ENCODE data around the gene CD38. TPM values are rescaled to one million over a fixed set of nuclear protein-coding genes. Genes with fewer than 3 reads are reported as not detected.

Gene CD38
- total and polyA plus RNA-seq, 2 of the 13 experiments (the other 11 are each of a cell fraction or from before 2014, with no cell fraction given): not detected

- Histone ChIP-seq H3K9ac (ENCODE audit: insufficient read depth, low read depth, low read length) (no peak overlapping the region), H3K36me3 (replicated peaks in 1 of 2; ENCODE audit: control insufficient read depth in 1 of 2, insufficient read depth in 2 of 2, low read length in 2 of 2) (no peaks in the 10 kb centered on the region), H3K9me3 (ENCODE audit: low read length) (0 out of 2 replicates have a peak, but pooled peaks cover 4% of the 10 kb centered on the region), H3K27me3 (ENCODE audit: control insufficient read depth in 1 of 2, insufficient read depth in 2 of 2, low read length in 2 of 2) (peaks cover 0 to 10% of the 10 kb centered on the region in 2 experiments; a peak in 1 of 5 replicates), H4K20me1 (ENCODE audit: insufficient read depth, low read length) (no peaks in the 10 kb centered on the region), H3K27ac (ENCODE audit: extremely low read length, insufficient read depth, low read length) (no peak overlapping the region), H3K79me2 (ENCODE audit: insufficient read depth, low read length) (no peaks in the 10 kb centered on the region), H3K4me2 (ENCODE audit: low read depth, low read length) (no peak overlapping the region), H3K4me3 (replicated peaks in 1 of 3; ENCODE audit: insufficient read depth in 1 of 3, low read depth in 2 of 3, low read length in 3 of 3) (no peak overlapping the region), H3K4me1 (ENCODE audit: insufficient read depth, low read length) (no peaks in the 10 kb centered on the region), H2AFZ (ENCODE audit: low read length) (no peak overlapping the region)
- no peak for TF ChIP-seq KLF16 (CRISPR knock-in tag; IDR thresholded peaks at IDR 0.05)
- no peak for TF ChIP-seq NFRKB (IDR thresholded peaks at IDR 0.05)
- no peak for TF ChIP-seq NBN (conservative IDR thresholded peaks at IDR 0.05)
- BruUV-seq (replicated peaks): no TSS peak
- CTCF ChIA-PET (ENCODE audit: low intra/inter-chr PET ratio, low total read pairs): no interaction called here
- ATAC-seq (no peak), DNase-seq (ENCODE audit: low spot score) (no peak), FAIRE-seq (no peak)
- intact Hi-C loops (cut with micrococcal nuclease; ENCODE audit: unreplicated experiment): no loop called here
- WGBS (ENCODE audit: low lambda C conversion rate): 38% methylated on average over 6 of the region's 6 CpGs
- POLR2A ChIA-PET: no interaction called here
- in situ Hi-C loops (cut with HindIII; ENCODE audit: extremely low pct_ligation_motif_present, low pct_unique_long_range_greater_than_20kb): no loop called here
Measured at GRCh38 chr4:15873117-15873516, 95.0 kb downstream of the CD38 start.

GRCh38 chr4:15874671-15875070, 96.5 kb downstream of the CD38 start:
- intact Hi-C loops (cut with micrococcal nuclease; ENCODE audit: unreplicated experiment) (no loop called here), in situ Hi-C loops (cut with HindIII; ENCODE audit: extremely low pct_ligation_motif_present, low pct_unique_long_range_greater_than_20kb) (no loop called here)
- Histone ChIP-seq H2AFZ (ENCODE audit: low read length) (no peak overlapping the region), H3K79me2 (ENCODE audit: insufficient read depth, low read length) (no peaks in the 10 kb centered on the region), H3K9ac (ENCODE audit: insufficient read depth, low read depth, low read length) (no peak overlapping the region), H3K27ac (ENCODE audit: extremely low read length, insufficient read depth, low read length) (no peak overlapping the region), H3K27me3 (ENCODE audit: control insufficient read depth in 1 of 2, insufficient read depth in 2 of 2, low read length in 2 of 2) (peaks cover 0 to 10% of the 10 kb centered on the region in 2 experiments; a peak in 1 of 5 replicates), H3K4me3 (replicated peaks in 1 of 3; ENCODE audit: insufficient read depth in 1 of 3, low read depth in 2 of 3, low read length in 3 of 3) (no peak overlapping the region), H3K4me2 (ENCODE audit: low read depth, low read length) (no peak overlapping the region), H3K4me1 (ENCODE audit: insufficient read depth, low read length) (no peaks in the 10 kb centered on the region), H4K20me1 (ENCODE audit: insufficient read depth, low read length) (no peaks in the 10 kb centered on the region), H3K36me3 (replicated peaks in 1 of 2; ENCODE audit: control insufficient read depth in 1 of 2, insufficient read depth in 2 of 2, low read length in 2 of 2) (no peaks in the 10 kb centered on the region), H3K9me3 (ENCODE audit: low read length) (0 out of 2 replicates have a peak, but pooled peaks cover 5% of the 10 kb centered on the region)
- POLR2A ChIA-PET: no interaction called here
- ATAC-seq (no peak), DNase-seq (ENCODE audit: low spot score) (no peak), FAIRE-seq (no peak)
- TF ChIP-seq TBP (CRISPR knock-in tag; IDR thresholded peaks at IDR 0.05): no peak
- no peak for TF ChIP-seq ZNF343 (CRISPR knock-in tag; IDR thresholded peaks at IDR 0.05)
- TF ChIP-seq ZBTB7A (CRISPR knock-in tag; IDR thresholded peaks at IDR 0.05): no peak
- no peak for TF ChIP-seq ZBTB1 (CRISPR knock-in tag; IDR thresholded peaks at IDR 0.05; ENCODE audit: borderline replicate concordance)
- no peak for TF ChIP-seq ZNF775 (CRISPR knock-in tag; IDR thresholded peaks at IDR 0.05; ENCODE audit: borderline replicate concordance)
- no peak for TF ChIP-seq SMYD3 (CRISPR knock-in tag; IDR thresholded peaks at IDR 0.05)
- no peak for TF ChIP-seq BCL6 (CRISPR knock-in tag; IDR thresholded peaks at IDR 0.05)
- TF ChIP-seq SALL1 (CRISPR knock-in tag; IDR thresholded peaks at IDR 0.05): no peak
- TF ChIP-seq ZBTB42 (CRISPR knock-in tag; IDR thresholded peaks at IDR 0.05): no peak
- no peak for TF ChIP-seq ZNF251 (CRISPR knock-in tag; IDR thresholded peaks at IDR 0.05)
- no peak for TF ChIP-seq ZNF30 (CRISPR knock-in tag; IDR thresholded peaks at IDR 0.05)
- TF ChIP-seq ZNF326 (CRISPR knock-in tag; IDR thresholded peaks at IDR 0.05; ENCODE audit: borderline replicate concordance): no peak
- TF ChIP-seq TIGD3 (CRISPR knock-in tag; IDR thresholded peaks at IDR 0.05; ENCODE audit: borderline replicate concordance): no peak
- no peak for TF ChIP-seq HDAC6 (IDR thresholded peaks at IDR 0.05; ENCODE audit: low read depth, low read length)
- no peak for TF ChIP-seq DNMT3B (CRISPR knock-in tag; conservative IDR thresholded peaks at IDR 0.05)
- TF ChIP-seq PPARG (CRISPR knock-in tag; conservative IDR thresholded peaks at IDR 0.05): no peak
- TF ChIP-seq HHEX (CRISPR knock-in tag; IDR thresholded peaks at IDR 0.05): no peak
- TF ChIP-seq SSRP1 (CRISPR knock-in tag; IDR thresholded peaks at IDR 0.05): no peak
- BruUV-seq (replicated peaks): no TSS peak
- WGBS (ENCODE audit: low lambda C conversion rate): 1% methylated on average over 4 of the region's 4 CpGs
- CTCF ChIA-PET (ENCODE audit: low intra/inter-chr PET ratio, low total read pairs): no interaction called here
